ENCODE data around the gene HMCN1.

HMCN1 gene

GRCh38 chr1:186099336-186100104 lies 365.3 kb downstream of the HMCN1 start:
- FAIRE-seq (no peak), DNase-seq (ENCODE audit: insufficient read length, low spot score) (no peak)
- no peak for TF ChIP-seq POLR2A (IDR thresholded peaks at IDR 0.05; ENCODE audit: low read depth, low read length)

- no peak for TF ChIP-seq POLR2A (IDR thresholded peaks at IDR 0.05; ENCODE audit: low read depth, low read length)
- no peak for FAIRE-seq
- DNase-seq (ENCODE audit: insufficient read length, low spot score), result no peak
Observed at GRCh38 chr1:186102107-186102506, 367.9 kb downstream of the HMCN1 start.

- DNase-seq (ENCODE audit: insufficient read length, low spot score), result no peak
- TF ChIP-seq POLR2A (IDR thresholded peaks at IDR 0.05; ENCODE audit: low read depth, low read length), result no peak
- FAIRE-seq, result no peak
Observed at GRCh38 chr1:186102547-186103148, 368.5 kb downstream of the HMCN1 start.

GRCh38 chr1:186104459-186104858 lies 370.3 kb downstream of the HMCN1 start:
- no peak for TF ChIP-seq POLR2A (IDR thresholded peaks at IDR 0.05; ENCODE audit: low read depth, low read length)
- DNase-seq (ENCODE audit: insufficient read length, low spot score), result no peak
- no peak for FAIRE-seq

- no peak for TF ChIP-seq POLR2A (IDR thresholded peaks at IDR 0.05; ENCODE audit: low read depth, low read length)
- DNase-seq (ENCODE audit: insufficient read length, low spot score), result no peak
- FAIRE-seq, result no peak
Observed at GRCh38 chr1:186112280-186112679, 378.1 kb downstream of the HMCN1 start.

GRCh38 chr1:186113461-186113860 lies 379.3 kb downstream of the HMCN1 start:
- DNase-seq (ENCODE audit: insufficient read length, low spot score) (no peak), FAIRE-seq (no peak)
- TF ChIP-seq POLR2A (IDR thresholded peaks at IDR 0.05; ENCODE audit: low read depth, low read length), result no peak

GRCh38 chr1:186118724-186119123 lies 384.5 kb downstream of the HMCN1 start:
- FAIRE-seq (no peak), DNase-seq (ENCODE audit: insufficient read length, low spot score) (no peak)
- no peak for TF ChIP-seq POLR2A (IDR thresholded peaks at IDR 0.05; ENCODE audit: low read depth, low read length)

- FAIRE-seq (no peak), DNase-seq (ENCODE audit: insufficient read length, low spot score) (no peak)
- TF ChIP-seq POLR2A (IDR thresholded peaks at IDR 0.05; ENCODE audit: low read depth, low read length), result no peak
Observed at GRCh38 chr1:186122837-186123236, 388.6 kb downstream of the HMCN1 start.

GRCh38 chr1:186125035-186125434 lies 390.8 kb downstream of the HMCN1 start:
- TF ChIP-seq POLR2A (IDR thresholded peaks at IDR 0.05; ENCODE audit: low read depth, low read length), result no peak
- FAIRE-seq (no peak), DNase-seq (ENCODE audit: insufficient read length, low spot score) (no peak)

GRCh38 chr1:186125511-186125910 lies 391.3 kb downstream of the HMCN1 start:
- no peak for TF ChIP-seq POLR2A (IDR thresholded peaks at IDR 0.05; ENCODE audit: low read depth, low read length)
- no peak for FAIRE-seq
- DNase-seq (ENCODE audit: insufficient read length, low spot score), result no peak

- FAIRE-seq, result no peak
- no peak for TF ChIP-seq POLR2A (IDR thresholded peaks at IDR 0.05; ENCODE audit: low read depth, low read length)
Observed at GRCh38 chr1:186129758-186130157, 395.6 kb downstream of the HMCN1 start.

GRCh38 chr1:186139115-186139514 lies 404.9 kb downstream of the HMCN1 start:
- FAIRE-seq (no peak), DNase-seq (ENCODE audit: insufficient read length, low spot score) (no peak)
- TF ChIP-seq POLR2A (IDR thresholded peaks at IDR 0.05; ENCODE audit: low read depth, low read length), result no peak

More at GRCh38 chr1:186129758-186130157, 395.6 kb downstream of the HMCN1 start:
- no peak for DNase-seq (ENCODE audit: insufficient read length, low spot score)

- no peak for TF ChIP-seq POLR2A (IDR thresholded peaks at IDR 0.05; ENCODE audit: low read depth, low read length)
- DNase-seq (ENCODE audit: insufficient read length, low spot score), result no peak
- no peak for FAIRE-seq
Observed at GRCh38 chr1:186139701-186140100, 405.5 kb downstream of the HMCN1 start.

- TF ChIP-seq POLR2A (IDR thresholded peaks at IDR 0.05; ENCODE audit: low read depth, low read length), result no peak
- FAIRE-seq (no peak), DNase-seq (ENCODE audit: insufficient read length, low spot score) (no peak)
Observed at GRCh38 chr1:186142159-186142558, 408.0 kb downstream of the HMCN1 start.

GRCh38 chr1:186142916-186143315 lies 408.7 kb downstream of the HMCN1 start:
- DNase-seq (ENCODE audit: insufficient read length, low spot score), result no peak
- FAIRE-seq, result no peak
- no peak for TF ChIP-seq POLR2A (IDR thresholded peaks at IDR 0.05; ENCODE audit: low read depth, low read length)

Measured in H54 (cell line).